K562 (cell line): Measurements from ENCODE around the gene C5orf22. TPM values are rescaled to one million over a fixed set of nuclear protein-coding genes. Genes with fewer than 3 reads are reported as not detected.

Experiments
- ATAC-seq: fragments of 200-7000 bp; cut with Tn5 transposase; 3 replicates; pipeline ENCODE4 v1.9.1; 2020; ENCODE audit warnings: moderate library complexity
- BruUV-seq: library from RNA; stranded (reverse); fragments of 400-500 nt; replicated peaks from 2 replicates; lab custom pipeline; 2021; lab: Mats Ljungman, UMichigan
- CTCF ChIA-PET: fragments of 300-600 bp; formaldehyde crosslinking; extraction: SDS; loops from one replicate; lab custom pipeline; 2021; ENCODE audit warnings: low intra/inter-chr PET ratio; lab: Yijun Ruan, JAX
- POLR2A ChIA-PET: fragments of 300-600, 350-650 bp; sonication (Branson Sonifier 250); formaldehyde crosslinking; extraction: SDS; loops from one replicate; lab custom pipeline; 2021; ENCODE audit warnings: antibody characterized with exemption, inconsistent platforms; lab: Yijun Ruan, JAX
- DNase-seq, 4 experiments: peaks; one replicate each; pipeline versions ENCODE4 v3.0.0 to v3.0.0-alpha.2; 2011 to 2018; ENCODE audit warnings: low spot score in 3 of 4, mixed read lengths in 3 of 4; ENCODE audit errors: extremely low read depth in 1 of 4
- FAIRE-seq: peaks from 2 replicates; lab custom pipeline; 2011; peaks lifted over from hg19 to GRCh38; lab: Jason Lieb, UNC
- H2AFZ ChIP-seq: 2 replicates; pipeline ENCODE4 v1.6.0; 2011; ENCODE audit warnings: low read depth, low read length, control low read depth, inconsistent platforms
- H3K27ac ChIP-seq: fragments of 200-600 bp; 3 replicates; pipeline ENCODE4 v1.8.0; 2011; ENCODE audit warnings: low read depth, mild to moderate bottlenecking, control low read depth, inconsistent platforms, low read length, moderate library complexity, mixed read lengths; ENCODE audit errors: extremely low read depth
- H3K27me3 ChIP-seq, 2 experiments: fragments of 300-600 bp in 1 of 2; 2 replicates in 1 of 2; 3 replicates in 1 of 2; pipeline versions ENCODE4 v1.6.0 to v1.8.0; 2011; ENCODE audit warnings: inconsistent platforms in 2 of 2, low read length in 2 of 2, mild to moderate bottlenecking in 1 of 2, mixed read lengths in 1 of 2, moderate library complexity in 1 of 2; ENCODE audit not compliant: control insufficient read depth in 2 of 2, insufficient read depth in 2 of 2
- H3K36me3 ChIP-seq: fragments of 300-600 bp; 3 replicates; pipeline ENCODE4 v1.8.0; 2011; ENCODE audit warnings: mild to moderate bottlenecking, low read length, inconsistent platforms; ENCODE audit not compliant: control insufficient read depth, insufficient read depth
- H3K4me1 ChIP-seq, 2 experiments: fragments of 200-600 bp in 1 of 2; replicated peaks in 1 of 2; 2 replicates in 1 of 2; 3 replicates in 1 of 2; pipeline versions ENCODE4 v1.5.1 to v1.8.0; 2011; ENCODE audit warnings: inconsistent platforms in 2 of 2, low read length in 2 of 2, mild to moderate bottlenecking in 1 of 2, mixed read lengths in 1 of 2, moderate library complexity in 1 of 2; ENCODE audit not compliant: control insufficient read depth in 2 of 2, insufficient read depth in 2 of 2
- H3K4me2 ChIP-seq: 2 replicates; pipeline ENCODE4 v1.6.1; 2011; ENCODE audit warnings: low read length, control low read depth, inconsistent platforms, mixed read lengths; ENCODE audit not compliant: insufficient read depth
- H3K4me3 ChIP-seq: fragments of 200-600 bp; sonication (generic), shearing (Covaris generic); 2 replicates; pipeline ENCODE4 v1.5.1; 2016; ENCODE audit warnings: control low read depth, inconsistent platforms
- H3K79me2 ChIP-seq: fragments of 200-600 bp; 3 replicates; pipeline ENCODE4 v1.8.0; 2011; ENCODE audit warnings: low read length, inconsistent platforms; ENCODE audit not compliant: control insufficient read depth, insufficient read depth
- H3K9ac ChIP-seq, 2 experiments: 2 replicates each; pipeline versions ENCODE4 v1.6.0 to v1.6.1; 2011; ENCODE audit warnings: low read depth in 2 of 2, low read length in 2 of 2, control low read depth in 1 of 2, inconsistent platforms in 1 of 2, mild to moderate bottlenecking in 1 of 2, mixed read lengths in 1 of 2; ENCODE audit not compliant: insufficient read depth in 1 of 2
- H3K9me1 ChIP-seq: one replicate; pipeline ENCODE4 v1.6.0; 2011; ENCODE audit warnings: inconsistent platforms, mild to moderate bottlenecking, low read length, moderate library complexity; ENCODE audit not compliant: control insufficient read depth, insufficient read depth
- H3K9me3 ChIP-seq: replicated peaks from 2 replicates; pipeline ENCODE4 v1.5.1; 2011; ENCODE audit warnings: low read depth, low read length, inconsistent platforms; ENCODE audit not compliant: control insufficient read depth, insufficient read depth
- H4K20me1 ChIP-seq: replicated peaks from 2 replicates; pipeline ENCODE4 v1.6.1; 2011; ENCODE audit warnings: low read length, inconsistent platforms, mixed read lengths; ENCODE audit not compliant: control insufficient read depth, insufficient read depth
- ASH1L ChIP-seq: fragments of 450-650 bp; IDR thresholded peaks from 2 replicates; pipeline ENCODE4 v1.6.1; 2018; ENCODE audit warnings: borderline replicate concordance, mild to moderate bottlenecking, low read depth; ENCODE audit not compliant: partially characterized antibody
- DNMT1 ChIP-seq: fragments of 450-650 bp; IDR thresholded peaks from 2 replicates; pipeline ENCODE4 v1.6.1; 2016; ENCODE audit warnings: antibody characterized with exemption, mild to moderate bottlenecking
- MCM5 ChIP-seq: fragments of 450-650 bp; IDR thresholded peaks from 2 replicates; pipeline ENCODE4 v1.6.1; 2016; ENCODE audit warnings: low read depth
- POU5F1 ChIP-seq: fragments of 150-350 bp; IDR thresholded peaks from 2 replicates; pipeline ENCODE4 v1.6.1; 2014; ENCODE audit warnings: borderline replicate concordance, low read length, low read depth, mild to moderate bottlenecking; ENCODE audit not compliant: partially characterized antibody
- PTTG1 ChIP-seq: fragments of 450-650 bp; IDR thresholded peaks from 2 replicates; pipeline ENCODE4 v1.6.1; 2016; ENCODE audit warnings: low read depth, mild to moderate bottlenecking, missing genetic modification characterization, missing compliant biosample characterization
- RCOR1 ChIP-seq, 2 experiments: IDR thresholded peaks; 2 replicates each; pipeline ENCODE4 v1.6.1; 2012; ENCODE audit warnings: low read depth in 2 of 2, low read length in 2 of 2, borderline replicate concordance in 1 of 2, improper control_type of control experiment in 1 of 2
- TCF7L2 ChIP-seq: fragments of 150-350 bp; IDR thresholded peaks from 2 replicates; pipeline ENCODE4 v1.6.1; 2016; ENCODE audit warnings: low read depth, mild to moderate bottlenecking, low read length, moderate library complexity
- TSC22D4 ChIP-seq: fragments of 450-650 bp; IDR thresholded peaks from 2 replicates; pipeline ENCODE4 v1.6.1; 2016; ENCODE audit warnings: missing genetic modification characterization, missing biosample characterization, control low read depth
- ZNF324 ChIP-seq: fragments of 250-450 bp; sonication (Bioruptor Pico); IDR thresholded peaks from 2 replicates; pipeline ENCODE4 v1.4.0; 2020; ENCODE audit warnings: mild to moderate bottlenecking
- ZNF586 ChIP-seq: fragments of 450-650 bp; formaldehyde crosslinking; conservative IDR thresholded peaks from 2 replicates; pipeline ENCODE4 v1.4.0; 2020; ENCODE audit warnings: mild to moderate bottlenecking, moderate library complexity
- in situ Hi-C: fragments of 300-500 bp; cut with MboI; formaldehyde crosslinking; loops from 4 replicates; pipeline ENCODE4 v1.15.0; 2018; ENCODE audit warnings: inconsistent platforms, mixed read lengths
- intact Hi-C: fragments of 100-400 bp; cut with micrococcal nuclease; formaldehyde crosslinking; loops from 2 replicates; pipeline ENCODE4 v1.14.2; 2022
- polyA plus RNA-seq, 8 experiments: library from polyadenylated mRNA; depleted of rRNA in 4 of 8; stranded (reverse) in 5 of 8; unstranded in 3 of 8; fragments of >200 nt; fragmentation: Nextera tagmentation in 2 of 8; fragmentation: Illumina TruSeq in 1 of 8; extraction: Ambion mirVana in 2 of 8; extraction: Trizol in 1 of 8; gene quantifications; 2 replicates each; pipeline versions ENCODE4 v1.2.1 to v1.2.3, GENCODE V29; 2011 to 2014; ENCODE audit warnings: inconsistent platforms in 1 of 8, missing spikeins in 1 of 8
- total RNA-seq, 7 experiments: library from RNA; depleted of rRNA in 6 of 7; stranded (reverse); fragments of >200 nt in 6 of 7; fragmentation: Illumina TruSeq in 2 of 7; extraction: Trizol in 2 of 7; gene quantifications; 2 replicates each; pipeline versions ENCODE4 v1.2.1 to v1.2.3, GENCODE V29; 2011 to 2021; ENCODE audit warnings: low replicate concordance in 1 of 7
- TF ChIP-seq, protein P1 (sequence below): fragments of 250-450 bp; sonication (Bioruptor Pico); IDR thresholded peaks from 2 replicates; pipeline ENCODE4 v1.8.0; 2021; ENCODE audit warnings: mild to moderate bottlenecking, moderate library complexity
- TF ChIP-seq, protein P2 (sequence below): fragments of 450-650 bp; IDR thresholded peaks from 2 replicates; pipeline ENCODE4 v1.6.1; 2017; ENCODE audit warnings: antibody characterized with exemption
- TF ChIP-seq, protein P3 (sequence below): fragments of 150-350 bp; IDR thresholded peaks from 2 replicates; pipeline ENCODE4 v1.6.1; 2014; ENCODE audit warnings: low read depth, mild to moderate bottlenecking, low read length, borderline replicate concordance
- TF ChIP-seq, protein P4 (sequence below): fragments of 450-650 bp; IDR thresholded peaks from 2 replicates; pipeline ENCODE4 v1.6.1; 2016; ENCODE audit warnings: mild to moderate bottlenecking

Gene C5orf22
- total and polyA plus RNA-seq, 9 of the 15 experiments (the other 6 are each of a cell fraction or from before 2014, with no cell fraction given) = 22.7 to 56.7 (median 39.3) TPM

DNA sequence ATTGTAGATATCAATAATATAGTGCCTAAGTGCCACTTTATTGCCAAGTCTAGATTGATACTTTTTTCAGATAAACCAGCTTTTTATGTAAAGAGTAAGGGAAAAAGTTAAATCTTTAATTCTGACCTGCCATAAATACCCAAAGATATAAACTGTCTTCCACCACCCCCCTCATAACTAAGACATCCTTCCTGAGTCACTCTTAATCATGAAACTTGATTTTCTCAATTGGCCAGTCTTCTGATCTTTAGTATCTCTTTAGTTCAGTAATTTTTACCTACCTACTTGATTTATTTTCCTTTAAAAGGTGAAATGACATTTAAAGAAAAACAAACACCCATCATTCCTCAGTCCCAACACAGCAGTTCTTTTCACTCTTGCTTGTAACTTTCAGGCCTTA lies 21.8 kb downstream of the C5orf22 start:
- Histone ChIP-seq H3K27ac (no peak overlapping the region), H4K20me1 (no peaks in the 10 kb centered on the region), H3K79me2 (no peaks in the 10 kb centered on the region), H3K4me1 (no peaks in the 10 kb centered on the region), H3K9me3 (no peaks in the 10 kb centered on the region), H3K36me3 (peaks cover 56% of the 10 kb centered on the region), H3K4me3 (no peak overlapping the region), H2AFZ (no peak overlapping the region), H3K9ac (no peak overlapping the region), H3K9me1 (no peaks in the 10 kb centered on the region)
- POLR2A ChIA-PET = interaction anchor here (1.0 kb wide), 1 partner anchor 9 kb away, joined by 3 read pairs; no protein-coding TSS in a partner anchor
- BruUV-seq = no TSS peak
- TF ChIP-seq, protein P1, sequence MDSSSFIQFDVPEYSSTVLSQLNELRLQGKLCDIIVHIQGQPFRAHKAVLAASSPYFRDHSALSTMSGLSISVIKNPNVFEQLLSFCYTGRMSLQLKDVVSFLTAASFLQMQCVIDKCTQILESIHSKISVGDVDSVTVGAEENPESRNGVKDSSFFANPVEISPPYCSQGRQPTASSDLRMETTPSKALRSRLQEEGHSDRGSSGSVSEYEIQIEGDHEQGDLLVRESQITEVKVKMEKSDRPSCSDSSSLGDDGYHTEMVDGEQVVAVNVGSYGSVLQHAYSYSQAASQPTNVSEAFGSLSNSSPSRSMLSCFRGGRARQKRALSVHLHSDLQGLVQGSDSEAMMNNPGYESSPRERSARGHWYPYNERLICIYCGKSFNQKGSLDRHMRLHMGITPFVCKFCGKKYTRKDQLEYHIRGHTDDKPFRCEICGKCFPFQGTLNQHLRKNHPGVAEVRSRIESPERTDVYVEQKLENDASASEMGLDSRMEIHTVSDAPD = no peak
- TF ChIP-seq DNMT1 (no peak), POU5F1 (no peak), ZNF586 (CRISPR knock-in tag) (no peak), MCM5 (no peak), TCF7L2 (no peak), ZNF324 (no peak), PTTG1 (tag) (no peak), TSC22D4 (tag) (no peak), ASH1L (no peak), RCOR1 (IDR thresholded peaks at IDR 0.05; ENCODE audit: borderline replicate concordance in 1 of 2, low read depth in 2 of 2, low read length in 2 of 2) (no peak)
- TF ChIP-seq, protein P2, sequence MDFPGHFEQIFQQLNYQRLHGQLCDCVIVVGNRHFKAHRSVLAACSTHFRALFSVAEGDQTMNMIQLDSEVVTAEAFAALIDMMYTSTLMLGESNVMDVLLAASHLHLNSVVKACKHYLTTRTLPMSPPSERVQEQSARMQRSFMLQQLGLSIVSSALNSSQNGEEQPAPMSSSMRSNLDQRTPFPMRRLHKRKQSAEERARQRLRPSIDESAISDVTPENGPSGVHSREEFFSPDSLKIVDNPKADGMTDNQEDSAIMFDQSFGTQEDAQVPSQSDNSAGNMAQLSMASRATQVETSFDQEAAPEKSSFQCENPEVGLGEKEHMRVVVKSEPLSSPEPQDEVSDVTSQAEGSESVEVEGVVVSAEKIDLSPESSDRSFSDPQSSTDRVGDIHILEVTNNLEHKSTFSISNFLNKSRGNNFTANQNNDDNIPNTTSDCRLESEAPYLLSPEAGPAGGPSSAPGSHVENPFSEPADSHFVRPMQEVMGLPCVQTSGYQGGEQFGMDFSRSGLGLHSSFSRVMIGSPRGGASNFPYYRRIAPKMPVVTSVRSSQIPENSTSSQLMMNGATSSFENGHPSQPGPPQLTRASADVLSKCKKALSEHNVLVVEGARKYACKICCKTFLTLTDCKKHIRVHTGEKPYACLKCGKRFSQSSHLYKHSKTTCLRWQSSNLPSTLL = no peak
- TF ChIP-seq, protein P3, sequence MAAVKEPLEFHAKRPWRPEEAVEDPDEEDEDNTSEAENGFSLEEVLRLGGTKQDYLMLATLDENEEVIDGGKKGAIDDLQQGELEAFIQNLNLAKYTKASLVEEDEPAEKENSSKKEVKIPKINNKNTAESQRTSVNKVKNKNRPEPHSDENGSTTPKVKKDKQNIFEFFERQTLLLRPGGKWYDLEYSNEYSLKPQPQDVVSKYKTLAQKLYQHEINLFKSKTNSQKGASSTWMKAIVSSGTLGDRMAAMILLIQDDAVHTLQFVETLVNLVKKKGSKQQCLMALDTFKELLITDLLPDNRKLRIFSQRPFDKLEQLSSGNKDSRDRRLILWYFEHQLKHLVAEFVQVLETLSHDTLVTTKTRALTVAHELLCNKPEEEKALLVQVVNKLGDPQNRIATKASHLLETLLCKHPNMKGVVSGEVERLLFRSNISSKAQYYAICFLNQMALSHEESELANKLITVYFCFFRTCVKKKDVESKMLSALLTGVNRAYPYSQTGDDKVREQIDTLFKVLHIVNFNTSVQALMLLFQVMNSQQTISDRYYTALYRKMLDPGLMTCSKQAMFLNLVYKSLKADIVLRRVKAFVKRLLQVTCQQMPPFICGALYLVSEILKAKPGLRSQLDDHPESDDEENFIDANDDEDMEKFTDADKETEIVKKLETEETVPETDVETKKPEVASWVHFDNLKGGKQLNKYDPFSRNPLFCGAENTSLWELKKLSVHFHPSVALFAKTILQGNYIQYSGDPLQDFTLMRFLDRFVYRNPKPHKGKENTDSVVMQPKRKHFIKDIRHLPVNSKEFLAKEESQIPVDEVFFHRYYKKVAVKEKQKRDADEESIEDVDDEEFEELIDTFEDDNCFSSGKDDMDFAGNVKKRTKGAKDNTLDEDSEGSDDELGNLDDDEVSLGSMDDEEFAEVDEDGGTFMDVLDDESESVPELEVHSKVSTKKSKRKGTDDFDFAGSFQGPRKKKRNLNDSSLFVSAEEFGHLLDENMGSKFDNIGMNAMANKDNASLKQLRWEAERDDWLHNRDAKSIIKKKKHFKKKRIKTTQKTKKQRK = no peak
- TF ChIP-seq, protein P4, sequence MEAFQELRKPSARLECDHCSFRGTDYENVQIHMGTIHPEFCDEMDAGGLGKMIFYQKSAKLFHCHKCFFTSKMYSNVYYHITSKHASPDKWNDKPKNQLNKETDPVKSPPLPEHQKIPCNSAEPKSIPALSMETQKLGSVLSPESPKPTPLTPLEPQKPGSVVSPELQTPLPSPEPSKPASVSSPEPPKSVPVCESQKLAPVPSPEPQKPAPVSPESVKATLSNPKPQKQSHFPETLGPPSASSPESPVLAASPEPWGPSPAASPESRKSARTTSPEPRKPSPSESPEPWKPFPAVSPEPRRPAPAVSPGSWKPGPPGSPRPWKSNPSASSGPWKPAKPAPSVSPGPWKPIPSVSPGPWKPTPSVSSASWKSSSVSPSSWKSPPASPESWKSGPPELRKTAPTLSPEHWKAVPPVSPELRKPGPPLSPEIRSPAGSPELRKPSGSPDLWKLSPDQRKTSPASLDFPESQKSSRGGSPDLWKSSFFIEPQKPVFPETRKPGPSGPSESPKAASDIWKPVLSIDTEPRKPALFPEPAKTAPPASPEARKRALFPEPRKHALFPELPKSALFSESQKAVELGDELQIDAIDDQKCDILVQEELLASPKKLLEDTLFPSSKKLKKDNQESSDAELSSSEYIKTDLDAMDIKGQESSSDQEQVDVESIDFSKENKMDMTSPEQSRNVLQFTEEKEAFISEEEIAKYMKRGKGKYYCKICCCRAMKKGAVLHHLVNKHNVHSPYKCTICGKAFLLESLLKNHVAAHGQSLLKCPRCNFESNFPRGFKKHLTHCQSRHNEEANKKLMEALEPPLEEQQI = no peak
- TF ChIP-seq, all 486 proteins: peak for 0
- FAIRE-seq (no peak), DNase-seq (no peak), ATAC-seq (no peak)
- no peaks in the 10 kb centered on the region for H3K27me3 ChIP-seq
- in situ Hi-C loops = no loop called here
- intact Hi-C loops = no loop called here
- CTCF ChIA-PET = interaction anchor here (0.6 kb wide), 1 partner anchor 50 kb away, joined by 3 read pairs; no protein-coding TSS in a partner anchor
- no peak overlapping the region for H3K4me2 ChIP-seq
